ENCODE data around the gene L3MBTL4. TPM values are rescaled to one million over a fixed set of nuclear protein-coding genes. Genes with fewer than 3 reads are reported as not detected.

L3MBTL4 gene
- total RNA-seq, 2 donors from 2014 or later: 4.6 to 7.2 TPM

GRCh38 chr18:6404834-6405233 is 9.9 kb downstream of the L3MBTL4 start:
- DNase-seq: no peak
- H3K4me3 ChIP-seq (ENCODE audit: low read length): no peak overlapping the region
- H3K4me1 ChIP-seq (ENCODE audit: control insufficient read depth, insufficient read depth, low read length): no peaks in the 10 kb centered on the region
- Mint-ChIP-seq H3K36me3 (ENCODE audit: low read depth) (no peaks in the 10 kb centered on the region), H3K9me3 (no peaks in the 10 kb centered on the region), H3K4me3 (no peak overlapping the region), H3K27me3 (ENCODE audit: insufficient read depth) (no peaks in the 10 kb centered on the region), H3K27ac (no peak overlapping the region), H3K4me1 (peaks cover 10% of the 10 kb centered on the region)
- H3K27ac ChIP-seq (ENCODE audit: low read depth, low read length): no peak overlapping the region
- no peak overlapping the region for H3K9ac ChIP-seq (ENCODE audit: extremely low read depth, low read length, poor library complexity, severe bottlenecking)
- H3K36me3 ChIP-seq (ENCODE audit: control insufficient read depth, insufficient read depth, low read length): no peaks in the 10 kb centered on the region
- WGBS, 2 experiments (ENCODE audit: insufficient coverage in 1 of 2, insufficient read length in 1 of 2): 89 to 100% methylated on average over 2 to 5 of the region's 5 CpGs
- no peak for TF ChIP-seq CTCF (conservative IDR thresholded peaks at IDR 0.05)
- no peaks in the 10 kb centered on the region for H3K27me3 ChIP-seq (ENCODE audit: control insufficient read depth, insufficient read depth, low read length, poor library complexity, severe bottlenecking)
- H3K9me3 ChIP-seq (ENCODE audit: control insufficient read depth, low read length): no peaks in the 10 kb centered on the region

GRCh38 chr18:6401687-6402086 is 13.0 kb downstream of the L3MBTL4 start:
- Histone ChIP-seq H3K27me3 (ENCODE audit: control insufficient read depth, insufficient read depth, low read length, poor library complexity, severe bottlenecking) (no peaks in the 10 kb centered on the region), H3K4me1 (ENCODE audit: control insufficient read depth, insufficient read depth, low read length) (no peaks in the 10 kb centered on the region), H3K27ac (ENCODE audit: low read depth, low read length) (no peak overlapping the region), H3K9ac (ENCODE audit: extremely low read depth, low read length, poor library complexity, severe bottlenecking) (no peak overlapping the region), H3K4me3 (ENCODE audit: low read length) (no peak overlapping the region), H3K36me3 (ENCODE audit: control insufficient read depth, insufficient read depth, low read length) (no peaks in the 10 kb centered on the region), H3K9me3 (ENCODE audit: control insufficient read depth, low read length) (no peaks in the 10 kb centered on the region)
- DNase-seq: peak; percentile 78
- H3K27me3 Mint-ChIP-seq (ENCODE audit: insufficient read depth): no peaks in the 10 kb centered on the region
- H3K4me1 Mint-ChIP-seq: peaks cover 6% of the 10 kb centered on the region
- WGBS, 2 experiments (ENCODE audit: insufficient coverage in 1 of 2, insufficient read length in 1 of 2): 71 to 80% methylated on average over 4 to 8 of the region's 8 CpGs
- no peak overlapping the region for H3K27ac Mint-ChIP-seq
- H3K9me3 Mint-ChIP-seq: no peaks in the 10 kb centered on the region
- peak; percentile 75 for TF ChIP-seq CTCF (conservative IDR thresholded peaks at IDR 0.05)
- H3K36me3 Mint-ChIP-seq (ENCODE audit: low read depth): no peaks in the 10 kb centered on the region
- H3K4me3 Mint-ChIP-seq: no peak overlapping the region

- Histone ChIP-seq H3K27me3 (ENCODE audit: control insufficient read depth, insufficient read depth, low read length, poor library complexity, severe bottlenecking) (no peaks in the 10 kb centered on the region), H3K27ac (ENCODE audit: low read depth, low read length) (no peak overlapping the region), H3K4me1 (ENCODE audit: control insufficient read depth, insufficient read depth, low read length) (no peaks in the 10 kb centered on the region), H3K4me3 (ENCODE audit: low read length) (no peak overlapping the region), H3K9me3 (ENCODE audit: control insufficient read depth, low read length) (no peaks in the 10 kb centered on the region), H3K36me3 (ENCODE audit: control insufficient read depth, insufficient read depth, low read length) (no peaks in the 10 kb centered on the region), H3K9ac (ENCODE audit: extremely low read depth, low read length, poor library complexity, severe bottlenecking) (no peak overlapping the region)
- no peak for TF ChIP-seq CTCF (conservative IDR thresholded peaks at IDR 0.05)
- no peaks in the 10 kb centered on the region for H3K9me3 Mint-ChIP-seq
- no peaks in the 10 kb centered on the region for H3K27me3 Mint-ChIP-seq (ENCODE audit: insufficient read depth)
- H3K4me3 Mint-ChIP-seq: no peak overlapping the region
- H3K36me3 Mint-ChIP-seq (ENCODE audit: low read depth): no peaks in the 10 kb centered on the region
- no peak for DNase-seq
- no CpG with 5 or more reads among the region's 1 CpG for WGBS, 2 experiments (ENCODE audit: insufficient coverage in 1 of 2, insufficient read length in 1 of 2)
- H3K27ac Mint-ChIP-seq: no peak overlapping the region
- H3K4me1 Mint-ChIP-seq: no peaks in the 10 kb centered on the region
These were observed 14.9 kb downstream of the L3MBTL4 start for GRCh38 chr18:6399776-6400175.
